GM18519 (cell line): ENCODE results near the gene FIBCD1.

ENCODE experiments used
- ATAC-seq: cut with Tn5 transposase; IDR thresholded peaks from one replicate; pipeline ENCODE4 v1.9.1; 2021; ENCODE audit warnings: mild to moderate bottlenecking, moderate library complexity; ENCODE audit not compliant: unreplicated experiment, low FRiP score

The FIBCD1 gene

GRCh38 chr9:130924448-130924788, 14.6 kb downstream of the FIBCD1 start:
- ATAC-seq: no peak

- no peak for ATAC-seq
These were observed 15.2 kb downstream of the FIBCD1 start for GRCh38 chr9:130923611-130924447.

GRCh38 chr9:130922893-130923610, 16.0 kb downstream of the FIBCD1 start:
- ATAC-seq: no peak

DNA sequence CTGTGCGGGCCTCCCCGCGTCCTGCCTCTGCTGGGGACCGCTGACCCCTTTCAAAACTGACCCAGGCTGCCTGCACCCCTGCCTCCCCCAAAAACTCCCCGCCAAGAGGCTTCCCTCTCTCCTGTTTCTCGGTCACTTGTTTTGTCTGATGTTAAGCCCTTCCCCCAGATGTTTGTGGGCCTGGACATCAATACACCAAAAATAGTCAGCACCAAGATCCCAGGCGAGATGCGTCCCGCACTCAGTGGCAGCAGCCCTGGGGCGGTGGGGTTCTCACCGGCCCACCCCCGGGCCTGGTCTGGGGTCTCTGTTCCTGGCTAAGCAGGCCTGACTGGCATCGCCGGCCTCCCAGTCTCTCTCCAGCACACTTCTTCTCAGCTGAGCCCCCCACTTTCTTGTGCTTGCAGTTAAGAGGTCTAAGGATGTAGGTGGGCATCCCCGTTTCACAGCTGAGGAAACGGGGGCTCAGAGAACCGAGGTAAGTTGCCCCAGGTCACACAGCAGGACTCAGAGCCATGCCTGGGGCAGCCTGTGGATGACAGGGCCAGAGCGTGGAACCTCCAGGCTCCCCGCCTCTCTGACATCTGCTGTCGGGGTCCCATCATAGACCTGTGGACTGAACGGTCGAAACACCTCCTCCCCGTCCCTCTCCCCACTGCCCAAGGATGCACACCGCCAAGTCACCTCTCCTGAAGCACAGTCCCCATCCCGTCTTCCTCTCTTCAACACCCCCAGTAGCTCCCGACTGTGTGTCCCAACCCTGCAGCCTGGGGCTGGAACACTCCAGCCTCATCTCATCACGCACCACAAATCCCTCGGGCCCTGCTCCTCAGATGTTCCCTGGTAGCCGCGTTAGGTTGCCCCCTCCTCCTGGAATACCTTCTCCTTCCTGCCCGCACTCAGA, 16.8 kb downstream of the FIBCD1 start:
- no peak for ATAC-seq

- ATAC-seq: no peak
These were observed 17.6 kb downstream of the FIBCD1 start for GRCh38 chr9:130921300-130921988.

DNA sequence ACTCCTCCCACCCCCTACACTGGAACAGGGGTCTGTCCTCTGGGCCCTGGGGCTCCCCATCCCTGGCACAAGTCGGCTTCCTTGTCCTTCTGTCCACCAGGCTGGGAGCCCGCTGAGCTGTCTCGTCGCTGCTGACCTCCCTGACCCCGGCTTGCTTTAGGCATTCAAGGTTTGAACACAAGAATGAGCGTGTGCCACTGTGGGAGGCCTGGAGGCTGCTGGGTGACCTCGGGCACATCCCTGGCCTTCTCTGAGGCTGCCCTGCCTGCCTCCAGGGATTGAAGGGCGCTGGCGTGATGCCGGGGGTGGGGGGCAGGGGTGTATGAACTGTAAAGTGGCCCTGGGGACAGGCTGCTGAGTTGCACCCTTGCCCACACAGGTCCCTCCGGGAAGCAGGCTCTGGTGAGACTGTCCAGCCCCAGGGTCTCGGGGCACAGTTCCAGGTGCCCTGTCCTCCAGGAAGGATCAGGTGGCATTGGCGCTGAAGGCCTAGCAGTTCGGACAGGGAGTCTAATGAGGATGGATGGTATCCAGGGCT, 18.2 kb downstream of the FIBCD1 start:
- no peak for ATAC-seq

DNA sequence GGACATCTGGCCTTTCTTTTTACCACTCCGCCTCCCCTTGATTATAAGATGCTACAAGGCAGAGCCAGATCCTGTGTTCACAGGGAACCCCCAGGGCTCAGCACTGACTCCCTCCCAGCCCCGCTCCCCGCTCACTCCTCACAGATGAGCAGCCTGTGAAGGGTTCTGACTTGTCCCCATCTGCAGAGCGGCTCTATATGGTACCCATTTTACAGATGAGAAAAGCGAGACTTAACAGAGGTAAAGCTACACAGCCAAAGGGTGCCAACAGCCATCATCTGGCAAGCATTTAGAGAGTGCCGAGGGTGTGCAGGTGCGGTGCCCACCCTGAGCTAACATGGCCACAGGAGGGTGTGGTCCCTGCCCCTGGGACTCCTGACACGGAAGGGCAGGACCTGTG, 18.8 kb downstream of the FIBCD1 start:
- no peak for ATAC-seq

DNA sequence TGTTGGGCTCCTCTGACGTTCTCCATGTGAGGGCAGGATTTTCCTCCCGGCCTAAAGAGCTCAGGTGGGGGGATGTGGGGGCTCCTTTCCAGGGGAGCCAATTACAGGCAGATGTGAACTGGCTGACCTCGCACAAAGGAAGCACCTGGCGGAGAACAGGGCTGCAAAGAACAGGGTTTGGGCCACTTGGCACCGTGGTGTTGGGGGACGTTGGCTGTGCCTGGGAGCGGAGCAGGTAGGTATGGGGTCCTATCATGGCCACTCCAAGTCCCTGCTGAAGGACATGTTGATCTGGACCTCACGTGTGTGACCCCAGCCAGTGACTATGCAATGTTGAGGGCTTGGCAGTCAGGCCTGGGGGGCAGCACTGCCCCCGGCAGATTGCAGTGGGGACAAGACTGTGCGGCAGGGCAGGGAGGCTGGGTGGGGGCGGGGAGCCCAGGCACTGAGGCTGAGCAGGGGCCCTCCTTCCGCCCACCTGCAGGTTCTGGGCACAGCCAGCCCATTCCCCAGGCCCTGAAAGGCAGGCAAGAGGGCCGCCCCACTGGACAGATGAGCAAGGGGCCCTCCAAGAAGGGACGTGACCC, 19.4 kb downstream of the FIBCD1 start:
- ATAC-seq: no peak

GRCh38 chr9:130918826-130919558, 20.1 kb downstream of the FIBCD1 start:
- ATAC-seq: no peak

GRCh38 chr9:130918101-130918825, 20.8 kb downstream of the FIBCD1 start:
- ATAC-seq: no peak

- no peak for ATAC-seq
These were observed 21.7 kb downstream of the FIBCD1 start for GRCh38 chr9:130917168-130917960.

DNA sequence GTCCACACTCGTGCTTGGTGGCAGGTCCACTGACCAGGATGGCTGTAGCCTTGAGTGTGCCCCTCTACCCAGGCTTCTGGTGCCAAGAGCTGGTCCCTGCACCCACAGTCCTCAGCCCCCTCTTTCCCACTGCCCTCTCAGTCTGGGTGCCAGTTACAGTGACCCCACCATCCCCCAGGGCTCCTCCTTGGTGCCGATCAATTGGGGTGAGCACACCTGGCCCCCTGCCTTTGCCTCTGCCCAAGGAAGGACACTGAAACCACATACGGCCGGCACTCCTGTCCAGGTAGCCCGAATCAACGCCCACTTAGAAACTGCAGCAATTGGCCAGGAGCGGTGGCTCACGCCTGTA, 24.0 kb downstream of the FIBCD1 start:
- ATAC-seq: no peak

GRCh38 chr9:130914417-130915095, 24.5 kb downstream of the FIBCD1 start:
- no peak for ATAC-seq

DNA sequence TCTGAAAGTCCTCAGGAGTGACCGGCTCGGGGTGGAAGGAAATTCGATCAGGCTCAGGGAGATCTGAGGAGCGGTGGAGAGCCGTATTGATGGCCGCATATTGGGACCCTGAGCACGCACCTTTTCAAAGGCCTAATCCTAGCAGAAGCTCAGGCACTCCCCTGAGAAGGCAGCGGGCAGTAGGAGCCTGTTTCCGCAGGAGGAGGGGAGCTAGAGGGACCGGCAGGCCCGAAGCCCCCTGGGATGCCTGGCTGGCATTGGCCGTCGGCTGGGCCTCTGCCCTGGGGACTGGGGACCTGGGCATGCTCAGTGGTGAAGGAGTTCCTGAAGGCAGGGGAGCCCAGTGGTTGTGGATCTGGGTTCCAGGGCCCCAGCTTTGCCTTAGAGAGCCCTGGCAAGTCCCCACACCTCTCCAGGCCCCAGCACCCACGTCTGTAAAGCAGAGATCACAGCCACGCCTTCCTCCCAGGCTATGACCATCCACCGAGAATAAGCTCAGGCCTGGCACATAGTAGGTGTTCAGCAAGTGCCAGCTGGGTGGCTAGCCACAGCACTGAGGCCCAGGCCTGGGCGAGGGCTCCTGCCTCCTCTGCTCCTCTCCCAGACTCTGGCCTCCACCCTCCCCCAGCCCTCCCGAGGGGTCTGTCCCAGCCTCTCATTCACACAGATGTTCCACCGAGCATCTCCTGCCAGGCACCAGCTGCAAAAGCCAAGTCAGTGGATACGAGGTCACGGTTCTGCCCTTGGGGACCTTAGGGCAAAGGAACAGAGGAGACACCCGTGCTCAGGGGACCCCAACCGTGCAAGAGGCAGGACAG, 25.2 kb downstream of the FIBCD1 start:
- no peak for ATAC-seq

DNA sequence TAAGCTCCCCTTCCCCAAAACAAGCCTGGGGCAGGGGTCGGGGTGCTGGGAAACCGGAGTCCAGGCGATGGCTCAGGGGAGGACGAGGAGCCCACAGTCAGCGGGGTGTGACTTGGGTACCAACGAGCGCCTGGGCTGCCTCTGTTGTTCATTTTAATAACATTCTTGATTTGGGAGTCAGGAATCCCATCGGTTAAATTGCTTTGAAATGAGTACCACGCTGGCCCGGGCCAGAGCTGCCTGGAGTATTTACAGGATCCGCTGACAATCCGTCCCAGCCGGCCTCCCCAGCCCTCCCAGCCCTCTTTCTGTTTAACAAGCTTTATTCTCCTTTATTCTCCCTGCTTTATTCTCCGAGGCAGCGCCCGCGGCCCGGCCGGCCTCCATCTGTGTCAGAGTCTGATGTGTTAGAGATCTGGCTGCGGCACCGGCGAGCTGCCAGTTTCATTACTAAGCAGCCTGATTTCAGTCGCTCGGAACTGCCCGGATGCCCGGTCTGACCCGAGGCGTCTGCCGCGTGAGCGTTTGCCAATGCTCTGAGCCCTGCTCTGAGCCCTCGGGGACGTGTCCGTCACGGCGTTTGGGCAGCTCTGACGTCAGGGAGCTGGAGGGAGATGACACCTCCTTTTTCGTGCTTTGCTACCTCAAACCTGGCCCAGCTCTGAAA, 26.0 kb downstream of the FIBCD1 start:
- no peak for ATAC-seq
